Thyroid gland (tissue), 4 donors: ENCODE measurements around the gene GUCY1A1. TPM values are rescaled to one million over a fixed set of nuclear protein-coding genes. Genes with fewer than 3 reads are reported as not detected.

Experiments used
- DNase-seq, 2 donors: peaks; one replicate each; pipeline ENCODE4 v3.0.0-alpha.2; 2019
- H3K27ac ChIP-seq, 3 donors: fragments of 200-600 bp; sonication (generic); 1 replicate in 2 of 3; 2 replicates in 1 of 3; pipeline ENCODE4 v1.5.1; 2016 to 2019; ENCODE audit warnings: mild to moderate bottlenecking in 1 of 3, moderate library complexity in 1 of 3
- H3K27me3 ChIP-seq: fragments of 200-600 bp; sonication (generic); one replicate; pipeline ENCODE4 v1.5.1; 2019
- H3K36me3 ChIP-seq, 2 donors: fragments of 200-600 bp; sonication (generic); one replicate each; pipeline ENCODE4 v1.5.1; 2016 to 2019
- H3K4me1 ChIP-seq, 2 donors: fragments of 200-600 bp; sonication (generic); one replicate each; pipeline ENCODE4 v1.5.1; 2017 to 2019
- H3K4me3 ChIP-seq, 3 donors: fragments of 200-600 bp; sonication (generic); replicated peaks in 1 of 3; 1 replicate in 2 of 3; 2 replicates in 1 of 3; pipeline ENCODE4 v1.5.1; 2016; ENCODE audit warnings: mild to moderate bottlenecking in 1 of 3
- H3K9me3 ChIP-seq: fragments of 200-600 bp; sonication (generic); one replicate; pipeline ENCODE4 v1.5.1; 2017
- CTCF ChIP-seq, 6 experiments: fragments of 200-600 bp in 3 of 6; fragments of 450-650 bp in 3 of 6; sonication (generic) in 3 of 6; IDR thresholded peaks; one replicate each; pipeline ENCODE4 v1.5.1; 2016 to 2019; ENCODE audit warnings: antibody characterized with exemption in 6 of 6, mild to moderate bottlenecking in 2 of 6, inconsistent platforms in 1 of 6, moderate library complexity in 1 of 6
- POLR2A ChIP-seq, 2 donors: fragments of 450-650 bp; IDR thresholded peaks; one replicate each; pipeline ENCODE4 v1.6.1; 2017; ENCODE audit warnings: antibody characterized with exemption in 2 of 2, mild to moderate bottlenecking in 2 of 2, moderate library complexity in 1 of 2
- WGBS, 2 donors: methylation state at CpG; one replicate each; pipeline ENCODE4 v1.1.5; 2017; 5-methylcytosine and 5-hydroxymethylcytosine counted together
- intact Hi-C: fragments of 100-400 bp; cut with DNase I; formaldehyde crosslinking; loops from one replicate; pipeline ENCODE4 v1.15.1; 2023
- total RNA-seq, 4 donors: library from RNA; depleted of rRNA; stranded (reverse); fragments of >200 nt; gene quantifications; one replicate each; pipeline ENCODE4 v1.2.3, GENCODE V29; 2016

Gene GUCY1A1
- total RNA-seq, 4 donors from 2014 or later: 11.4 to 25.8 (median 17.5) TPM

GRCh38 chr4:155690044-155690837, 23.6 kb downstream of the GUCY1A1 start:
- TF ChIP-seq POLR2A (IDR thresholded peaks at IDR 0.05) (no peak), CTCF (IDR thresholded peaks at IDR 0.05) (no peak)
- Histone ChIP-seq H3K36me3 (no peaks in the 10 kb centered on the region), H3K27ac (peak overlapping the region in 1 of 3 donors; percentile 8), H3K9me3 (no peaks in the 10 kb centered on the region), H3K27me3 (no peaks in the 10 kb centered on the region), H3K4me1 (peaks cover 3 to 15% of the 10 kb centered on the region in 2 donors), H3K4me3 (no peak overlapping the region)
- intact Hi-C loops: no loop called here
- DNase-seq: no peak
- WGBS, 2 donors: 83 to 84% methylated on average over 3 of the region's 3 CpGs

- Histone ChIP-seq H3K9me3 (no peaks in the 10 kb centered on the region), H3K27me3 (no peaks in the 10 kb centered on the region), H3K27ac (no peak overlapping the region), H3K4me1 (peaks cover 3 to 15% of the 10 kb centered on the region in 2 donors), H3K4me3 (no peak overlapping the region), H3K36me3 (no peaks in the 10 kb centered on the region)
- whole genome bisulfite sequencing, 2 donors: 88 to 90% methylated on average over 1 of the region's 1 CpG
- intact Hi-C loops: no loop called here
- DNase-seq: no peak
- TF ChIP-seq POLR2A (IDR thresholded peaks at IDR 0.05): no peak
- no peak for TF ChIP-seq CTCF (IDR thresholded peaks at IDR 0.05)
These were observed 25.7 kb downstream of the GUCY1A1 start for GRCh38 chr4:155692361-155692760.

- intact Hi-C loops: no loop called here
These were observed 26.5 kb downstream of the GUCY1A1 start for GRCh38 chr4:155693015-155693663.

GRCh38 chr4:155694100-155694785, 27.6 kb downstream of the GUCY1A1 start:
- Histone ChIP-seq H3K27me3 (no peaks in the 10 kb centered on the region), H3K36me3 (no peaks in the 10 kb centered on the region), H3K4me1 (peaks cover 3 to 15% of the 10 kb centered on the region in 2 donors), H3K4me3 (no peak overlapping the region), H3K9me3 (no peaks in the 10 kb centered on the region), H3K27ac (peak overlapping the region in 1 of 3 donors; percentile 4)
- TF ChIP-seq CTCF (IDR thresholded peaks at IDR 0.05) (no peak), POLR2A (IDR thresholded peaks at IDR 0.05) (no peak)
- peak; percentile 8 to 20 for DNase-seq
- intact Hi-C loops: no loop called here
- 38 to 47% methylated on average over 2 of the region's 2 CpGs for WGBS, 2 donors

More at GRCh38 chr4:155693015-155693663, 26.5 kb downstream of the GUCY1A1 start:
- Histone ChIP-seq H3K27me3 (no peaks in the 10 kb centered on the region), H3K27ac (peak overlapping the region in 1 of 3 donors; percentile 8), H3K4me1 (peaks cover 3 to 15% of the 10 kb centered on the region in 2 donors), H3K9me3 (no peaks in the 10 kb centered on the region), H3K36me3 (no peaks in the 10 kb centered on the region), H3K4me3 (no peak overlapping the region)
- no peak for DNase-seq
- WGBS, 2 donors: 73 to 78% methylated on average over 4 of the region's 4 CpGs
- TF ChIP-seq POLR2A (IDR thresholded peaks at IDR 0.05) (no peak), CTCF (IDR thresholded peaks at IDR 0.05) (no peak)
